Uterus (tissue), 4 donors: ENCODE results near the gene ELK4. TPM values are rescaled to one million over a fixed set of nuclear protein-coding genes. Genes with fewer than 3 reads are reported as not detected.

Experiments used
- DNase-seq, 2 donors: peaks; one replicate each; pipeline ENCODE4 v3.0.0-alpha.2; 2019 to 2020
- H3K27ac ChIP-seq, 2 donors: fragments of 200-600 bp; sonication (generic); 1 replicate in 1 of 2; 2 replicates in 1 of 2; pipeline ENCODE4 v1.5.1; 2016 to 2018
- H3K27me3 ChIP-seq, 2 donors: fragments of 200-600 bp; sonication (generic); one replicate each; pipeline ENCODE4 v1.5.1; 2018 to 2019; ENCODE audit warnings: control low read depth in 1 of 2
- H3K36me3 ChIP-seq, 2 donors: fragments of 200-600 bp; sonication (generic); one replicate each; pipeline ENCODE4 v1.5.1; 2019; ENCODE audit warnings: control low read depth in 1 of 2
- H3K4me1 ChIP-seq, 2 donors: fragments of 200-600 bp; sonication (generic); one replicate each; pipeline ENCODE4 v1.5.1; 2018 to 2019; ENCODE audit warnings: control low read depth in 1 of 2
- H3K4me3 ChIP-seq, 2 donors: fragments of 200-600 bp; sonication (generic); 1 replicate in 1 of 2; 2 replicates in 1 of 2; pipeline ENCODE4 v1.5.1; 2018 to 2019; ENCODE audit warnings: mild to moderate bottlenecking in 1 of 2
- H3K9me3 ChIP-seq, 2 donors: fragments of 200-600 bp; sonication (generic); one replicate each; pipeline ENCODE4 v1.5.1; 2019; ENCODE audit warnings: control low read depth in 1 of 2
- CTCF ChIP-seq, 4 experiments: fragments of 200-600 bp in 2 of 4; fragments of 450-650 bp in 2 of 4; sonication (generic) in 2 of 4; IDR thresholded peaks; one replicate each; pipeline ENCODE4 v1.5.1; 2016 to 2019; ENCODE audit warnings: antibody characterized with exemption in 4 of 4, mild to moderate bottlenecking in 2 of 4, moderate library complexity in 1 of 4
- POLR2A ChIP-seq, 2 donors: fragments of 450-650 bp; IDR thresholded peaks; one replicate each; pipeline ENCODE4 v1.6.1; 2016; ENCODE audit warnings: antibody characterized with exemption in 2 of 2, mild to moderate bottlenecking in 1 of 2, moderate library complexity in 1 of 2
- intact Hi-C: fragments of 100-400 bp; cut with DNase I; formaldehyde crosslinking; loops from one replicate; pipeline ENCODE4 v1.15.1; 2023; ENCODE audit warnings: low total_unique reads
- total RNA-seq, 4 donors: library from RNA; depleted of rRNA in 3 of 4; stranded (reverse); fragments of >200 nt in 3 of 4; gene quantifications; one replicate each; pipeline versions ENCODE4 v1.1.0 to v1.2.4, GENCODE V29; 2014 to 2023
- donor health status: DM: yes; HTN: yes; CAD: no.

The ELK4 gene
- total RNA-seq, 4 donors from 2014 or later, result 17.9 to 97.7 (median 26.7) TPM

- Histone ChIP-seq H3K4me1 (no peaks in the 10 kb centered on the region), H3K27ac (no peak overlapping the region), H3K27me3 (no peaks in the 10 kb centered on the region), H3K36me3 (no peaks in the 10 kb centered on the region), H3K9me3 (no peaks in the 10 kb centered on the region), H3K4me3 (no peak overlapping the region)
- no peak for DNase-seq
- intact Hi-C loops, result no loop called here
- no peak for TF ChIP-seq POLR2A (IDR thresholded peaks at IDR 0.05)
- TF ChIP-seq CTCF (IDR thresholded peaks at IDR 0.05), result no peak
Measured at GRCh38 chr1:205583461-205584130, 48.2 kb downstream of the ELK4 start.

DNA sequence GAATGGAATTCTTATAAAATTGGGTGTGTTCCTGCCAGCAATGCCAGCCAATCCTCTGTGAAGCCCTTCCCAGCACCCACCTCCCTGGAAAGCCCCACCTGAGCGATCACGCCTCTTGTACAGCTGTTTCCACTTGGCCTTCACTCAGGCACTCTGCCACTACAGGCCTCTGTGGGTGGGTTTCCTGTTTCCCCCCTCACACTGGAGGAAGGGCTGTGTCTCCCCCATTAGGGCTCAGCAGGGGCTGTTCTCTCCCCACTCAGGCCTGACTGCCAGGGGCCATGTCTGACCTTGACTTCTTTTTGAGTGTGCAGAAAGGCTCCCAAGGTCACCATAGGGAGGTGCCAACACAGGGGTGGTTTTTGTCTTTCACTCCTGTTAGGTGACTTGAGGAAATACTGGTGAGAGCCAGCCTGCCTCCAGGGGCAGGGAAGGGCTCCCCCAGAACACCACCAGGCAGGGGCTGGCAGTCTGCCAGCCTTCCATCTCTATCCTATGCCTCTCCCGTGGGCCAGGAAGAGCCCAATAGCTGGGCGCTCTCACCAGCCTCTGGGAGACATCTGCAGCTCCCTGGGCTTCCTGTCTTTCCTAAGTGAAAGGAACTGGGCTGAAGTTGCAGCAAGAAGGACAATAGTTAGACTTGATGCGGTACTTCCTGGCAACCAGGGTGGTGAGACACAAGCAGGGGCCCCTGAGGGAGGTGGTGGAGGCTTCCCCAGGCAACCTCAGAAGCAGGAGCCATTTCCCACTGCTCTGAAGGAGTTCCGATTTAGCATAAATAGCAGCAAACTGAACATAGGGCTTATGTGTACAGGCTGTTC is 49.1 kb downstream of the ELK4 start:
- Histone ChIP-seq H3K27me3 (no peaks in the 10 kb centered on the region), H3K4me1 (no peaks in the 10 kb centered on the region), H3K4me3 (no peak overlapping the region), H3K9me3 (no peaks in the 10 kb centered on the region), H3K36me3 (no peaks in the 10 kb centered on the region), H3K27ac (peak overlapping the region; percentile 0 to 45)
- no peak for DNase-seq
- intact Hi-C loops, result no loop called here
- TF ChIP-seq POLR2A (IDR thresholded peaks at IDR 0.05) (no peak), CTCF (IDR thresholded peaks at IDR 0.05) (no peak)

GRCh38 chr1:205582046-205582445 is 49.8 kb downstream of the ELK4 start:
- Histone ChIP-seq H3K9me3 (no peaks in the 10 kb centered on the region), H3K27me3 (no peaks in the 10 kb centered on the region), H3K27ac (peak overlapping the region in 1 of 2 donors; percentile 45), H3K36me3 (no peaks in the 10 kb centered on the region), H3K4me1 (no peaks in the 10 kb centered on the region), H3K4me3 (no peak overlapping the region)
- intact Hi-C loops, result no loop called here
- TF ChIP-seq POLR2A (IDR thresholded peaks at IDR 0.05) (no peak), CTCF (IDR thresholded peaks at IDR 0.05) (no peak)
- DNase-seq, result no peak

GRCh38 chr1:205581321-205581980 is 50.4 kb downstream of the ELK4 start:
- DNase-seq, result no peak
- intact Hi-C loops, result no loop called here
- no peaks in the 10 kb centered on the region for H3K27me3 ChIP-seq
- no peaks in the 10 kb centered on the region for H3K4me1 ChIP-seq
- H3K4me3 ChIP-seq, result no peak overlapping the region
- H3K36me3 ChIP-seq, result no peaks in the 10 kb centered on the region
- no peaks in the 10 kb centered on the region for H3K9me3 ChIP-seq
- H3K27ac ChIP-seq, result no peak overlapping the region
- TF ChIP-seq POLR2A (IDR thresholded peaks at IDR 0.05) (no peak), CTCF (IDR thresholded peaks at IDR 0.05) (no peak)

DNA sequence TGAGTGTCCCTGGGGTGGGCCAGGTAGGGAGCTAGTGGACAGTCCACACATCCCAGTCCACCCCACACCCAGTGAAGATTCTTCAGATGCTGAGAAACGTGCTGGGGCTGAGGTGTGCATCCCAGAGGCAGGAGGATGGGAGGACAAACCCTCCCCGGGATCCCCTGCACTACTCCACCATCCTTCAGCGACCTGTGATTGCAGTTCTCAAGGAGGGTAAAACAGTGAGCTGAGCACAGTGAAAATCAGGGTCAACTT is 51.0 kb downstream of the ELK4 start:
- DNase-seq, result no peak
- no peaks in the 10 kb centered on the region for H3K9me3 ChIP-seq
- no peaks in the 10 kb centered on the region for H3K4me1 ChIP-seq
- intact Hi-C loops, result no loop called here
- H3K27ac ChIP-seq, result no peak overlapping the region
- H3K36me3 ChIP-seq, result no peaks in the 10 kb centered on the region
- no peak overlapping the region for H3K4me3 ChIP-seq
- no peak for TF ChIP-seq POLR2A (IDR thresholded peaks at IDR 0.05)
- no peak for TF ChIP-seq CTCF (IDR thresholded peaks at IDR 0.05)
- no peaks in the 10 kb centered on the region for H3K27me3 ChIP-seq
